Measurements from ENCODE around the gene PRICKLE3.
A peak's percentile ranks its signal among the peaks of the same experiment; 100 is the strongest.

Gene PRICKLE3

GRCh38 chrX:49206543-49206942 lies 20.4 kb upstream of the PRICKLE3 start:
- no peak for DNase-seq

GRCh38 chrX:49205443-49205842 lies 19.3 kb upstream of the PRICKLE3 start:
- no peak for DNase-seq

GRCh38 chrX:49204709-49205108 lies 18.5 kb upstream of the PRICKLE3 start:
- DNase-seq, result no peak

- no peak for DNase-seq
These were observed 17.8 kb upstream of the PRICKLE3 start for GRCh38 chrX:49204017-49204416.

GRCh38 chrX:49203536-49203935 lies 17.4 kb upstream of the PRICKLE3 start:
- no peak for DNase-seq

- DNase-seq, result no peak
These were observed 15.8 kb upstream of the PRICKLE3 start for GRCh38 chrX:49202022-49202421.

GRCh38 chrX:49199906-49200771 lies 14.0 kb upstream of the PRICKLE3 start, which contains the start of gene SYP:
TSS of gene SYP (minus strand) at chrX:49200193. CDS start at chrX:49200186, 7 bp downstream.
- DNase-seq, result peak; percentile 87 to 88

- no peak for DNase-seq
These were observed 13.1 kb upstream of the PRICKLE3 start for GRCh38 chrX:49199315-49199595.

GRCh38 chrX:49198540-49199314 lies 12.6 kb upstream of the PRICKLE3 start:
- DNase-seq, result no peak

- DNase-seq, result no peak
These were observed 11.4 kb upstream of the PRICKLE3 start for GRCh38 chrX:49197543-49198087.

- peak in 1 of 2 donors; percentile 21 for DNase-seq
These were observed 7.4 kb upstream of the PRICKLE3 start for GRCh38 chrX:49193542-49193964.

GRCh38 chrX:49192722-49193328 lies 6.7 kb upstream of the PRICKLE3 start:
- DNase-seq, result peak; percentile 32 to 41

GRCh38 chrX:49191574-49192011 lies 5.4 kb upstream of the PRICKLE3 start:
- peak in 1 of 2 donors; percentile 26 for DNase-seq

GRCh38 chrX:49190821-49191573 lies 4.8 kb upstream of the PRICKLE3 start:
- peak; percentile 74 to 82 for DNase-seq

- no peak for DNase-seq
These were observed 3.4 kb upstream of the PRICKLE3 start for GRCh38 chrX:49189606-49190005.

- DNase-seq, result no peak
These were observed 2.4 kb upstream of the PRICKLE3 start for GRCh38 chrX:49188468-49189076.

- no peak for DNase-seq
These were observed 1.4 kb upstream of the PRICKLE3 start for GRCh38 chrX:49187526-49187925.

GRCh38 chrX:49187028-49187394 lies 838 bp upstream of the PRICKLE3 start:
- DNase-seq, result no peak

- peak; percentile 22 to 62 for DNase-seq
These were observed 1.6 kb downstream of the PRICKLE3 start for GRCh38 chrX:49184294-49185281.

- no peak for DNase-seq
These were observed 2.4 kb downstream of the PRICKLE3 start for GRCh38 chrX:49183701-49184281.

All from stimulated activated CD4-positive, alpha-beta T cell treated with anti-CD3 and anti-CD28 coated beads, Interleukin-2, amount 100 ng/mL, for 24 hours (primary cell).